HUES48 (cell line): ENCODE results near the gene KIAA0930.
"Not testable (repeated sequence)": the region's sequence is repeated elsewhere in the genome, so short reads cannot be mapped to it uniquely, and the experiment has no call there.

Experiments used
- H3K27ac ChIP-seq: one replicate; pipeline ENCODE4 v1.7.0; 2013; ENCODE audit warnings: low read depth, low read length, inconsistent platforms
- H3K27me3 ChIP-seq: 2 replicates; pipeline ENCODE4 v1.6.1; 2013; ENCODE audit warnings: mild to moderate bottlenecking, low read length; ENCODE audit not compliant: control insufficient read depth, insufficient read depth
- H3K36me3 ChIP-seq: 2 replicates; pipeline ENCODE4 v1.6.1; 2013; ENCODE audit warnings: low read length; ENCODE audit not compliant: control insufficient read depth, insufficient read depth
- H3K4me1 ChIP-seq: 2 replicates; pipeline ENCODE4 v1.6.1; 2013; ENCODE audit warnings: mild to moderate bottlenecking, low read length; ENCODE audit not compliant: control insufficient read depth, insufficient read depth
- H3K4me3 ChIP-seq: 2 replicates; pipeline ENCODE4 v1.5.1; 2013; ENCODE audit warnings: mild to moderate bottlenecking, low read depth, low read length
- H3K9ac ChIP-seq: 2 replicates; pipeline ENCODE4 v1.6.1; 2013; ENCODE audit warnings: mild to moderate bottlenecking, low read depth, low read length, moderate library complexity
- H3K9me3 ChIP-seq: 2 replicates; pipeline ENCODE4 v1.6.1; 2013; ENCODE audit warnings: low read length; ENCODE audit not compliant: control insufficient read depth, insufficient read depth

The KIAA0930 gene

DNA sequence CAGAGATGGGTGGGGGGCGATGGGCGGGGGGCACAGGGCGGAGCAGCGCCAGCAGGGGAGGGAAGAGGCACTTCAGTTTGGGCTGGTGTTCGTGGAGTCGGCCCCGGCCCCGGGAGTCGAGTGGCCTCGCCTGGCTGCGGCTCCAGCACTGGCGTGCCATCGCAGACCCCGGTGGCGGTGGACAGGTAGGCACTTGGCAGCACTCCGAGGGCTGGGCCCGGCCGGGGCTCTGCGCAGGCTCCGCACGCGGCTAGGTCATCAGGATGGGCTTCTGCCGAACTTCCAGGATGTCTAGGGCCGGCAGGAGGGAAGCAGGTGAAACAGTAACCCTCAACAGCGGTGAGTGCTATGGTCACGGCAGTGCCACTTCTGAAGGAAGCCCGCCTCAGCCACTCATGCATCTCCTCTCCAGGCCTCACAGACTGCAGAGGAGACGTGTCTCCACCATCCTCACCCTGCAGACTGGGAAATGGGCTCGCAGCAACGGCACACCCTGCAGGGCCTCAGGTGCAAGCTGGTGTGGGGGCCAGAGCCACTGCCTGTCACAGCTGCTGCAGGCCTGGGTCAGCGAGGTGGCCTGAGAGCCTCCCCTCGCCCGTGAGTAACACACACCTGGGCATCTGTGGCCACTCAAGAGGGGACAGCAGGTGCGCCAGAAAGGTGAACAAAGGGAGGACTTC, 43.6 kb downstream of the KIAA0930 start:
- H3K4me3 ChIP-seq: no peak overlapping the region
- H3K27ac ChIP-seq: no peak overlapping the region
- H3K4me1 ChIP-seq: peaks cover 22% of the 10 kb centered on the region
- H3K9me3 ChIP-seq: no peaks in the 10 kb centered on the region
- H3K9ac ChIP-seq: no peak overlapping the region
- H3K36me3 ChIP-seq: peaks cover 19% of the 10 kb centered on the region
- H3K27me3 ChIP-seq: no peaks in the 10 kb centered on the region

DNA sequence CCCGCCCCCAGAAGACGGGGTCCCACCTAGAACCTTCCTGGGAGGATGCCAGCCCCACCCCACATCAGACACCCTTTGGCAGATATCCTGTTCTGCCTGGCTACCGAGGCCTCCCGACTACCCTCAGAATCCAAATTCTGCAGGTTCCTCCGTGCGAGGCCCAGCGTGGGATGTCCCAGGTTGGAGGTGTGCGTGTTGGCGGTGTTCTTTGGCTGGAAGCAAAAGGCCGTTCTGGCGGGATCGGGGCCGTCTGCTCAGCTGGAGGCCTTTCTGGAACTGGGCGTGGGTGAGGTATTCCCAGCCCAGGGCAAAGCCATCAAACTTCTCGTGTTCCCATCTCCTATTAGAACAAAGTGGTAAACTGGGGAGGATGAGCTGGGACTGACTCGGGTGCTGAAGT, 44.4 kb downstream of the KIAA0930 start:
- no peaks in the 10 kb centered on the region for H3K27me3 ChIP-seq

DNA sequence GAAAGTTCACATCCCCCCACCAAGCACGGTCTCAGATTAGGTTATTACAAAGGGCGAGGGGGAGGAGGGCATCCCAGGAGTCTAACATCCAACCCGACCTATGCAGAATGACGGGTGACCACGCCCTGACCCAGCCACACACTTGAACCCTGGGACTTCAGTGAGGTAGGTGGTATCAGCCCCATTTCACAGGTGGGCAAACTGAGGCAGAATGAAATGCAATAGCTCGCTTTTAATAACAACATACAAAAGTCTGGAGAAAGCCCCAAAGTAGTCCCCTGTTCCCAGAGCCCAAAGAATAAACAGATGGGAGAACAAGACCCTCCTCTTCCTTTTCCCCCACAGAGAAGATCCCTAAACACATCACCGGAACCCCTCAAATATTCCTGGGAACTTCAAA, 45.1 kb downstream of the KIAA0930 start:
- no peak overlapping the region for H3K4me3 ChIP-seq
- H3K36me3 ChIP-seq: peaks cover 18% of the 10 kb centered on the region
- H3K27me3 ChIP-seq: no peaks in the 10 kb centered on the region
- H3K27ac ChIP-seq: no peak overlapping the region
- H3K4me1 ChIP-seq: peaks cover 20% of the 10 kb centered on the region
- H3K9me3 ChIP-seq: no peaks in the 10 kb centered on the region
- H3K9ac ChIP-seq: no peak overlapping the region

More for the DNA sequence above, 44.4 kb downstream of the KIAA0930 start:
- H3K27ac ChIP-seq: no peak overlapping the region
- no peak overlapping the region for H3K9ac ChIP-seq
- H3K9me3 ChIP-seq: no peaks in the 10 kb centered on the region
- peaks cover 19% of the 10 kb centered on the region for H3K36me3 ChIP-seq
- H3K4me3 ChIP-seq: no peak overlapping the region
- peaks cover 22% of the 10 kb centered on the region for H3K4me1 ChIP-seq

DNA sequence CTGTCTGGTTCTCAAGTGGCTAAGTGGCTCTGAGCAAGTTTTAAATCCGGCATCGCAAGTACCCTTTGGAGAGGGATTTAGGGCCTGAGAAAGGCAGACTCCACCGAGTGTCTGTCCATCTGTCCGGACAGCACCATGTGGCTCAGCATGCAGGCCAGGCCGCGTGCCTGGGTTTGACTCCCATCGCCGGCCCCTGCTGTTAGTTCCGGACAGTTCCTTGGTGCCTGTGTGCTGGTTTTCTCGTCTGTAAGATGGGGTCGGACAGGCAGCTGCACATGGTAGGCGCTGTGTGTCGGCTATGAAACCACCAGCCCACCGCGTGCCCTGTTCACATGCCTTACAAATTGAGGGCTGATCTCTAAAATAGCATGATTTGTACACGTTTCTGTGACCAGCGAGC, 46.0 kb downstream of the KIAA0930 start:
- H3K27ac ChIP-seq: no peak overlapping the region
- H3K36me3 ChIP-seq: peaks cover 13% of the 10 kb centered on the region; the same call in 1 of the 2 replicates
- H3K27me3 ChIP-seq: no peaks in the 10 kb centered on the region
- H3K9me3 ChIP-seq: no peaks in the 10 kb centered on the region
- H3K4me1 ChIP-seq: peaks cover 17% of the 10 kb centered on the region
- H3K9ac ChIP-seq: no peak overlapping the region
- H3K4me3 ChIP-seq: no peak overlapping the region

DNA sequence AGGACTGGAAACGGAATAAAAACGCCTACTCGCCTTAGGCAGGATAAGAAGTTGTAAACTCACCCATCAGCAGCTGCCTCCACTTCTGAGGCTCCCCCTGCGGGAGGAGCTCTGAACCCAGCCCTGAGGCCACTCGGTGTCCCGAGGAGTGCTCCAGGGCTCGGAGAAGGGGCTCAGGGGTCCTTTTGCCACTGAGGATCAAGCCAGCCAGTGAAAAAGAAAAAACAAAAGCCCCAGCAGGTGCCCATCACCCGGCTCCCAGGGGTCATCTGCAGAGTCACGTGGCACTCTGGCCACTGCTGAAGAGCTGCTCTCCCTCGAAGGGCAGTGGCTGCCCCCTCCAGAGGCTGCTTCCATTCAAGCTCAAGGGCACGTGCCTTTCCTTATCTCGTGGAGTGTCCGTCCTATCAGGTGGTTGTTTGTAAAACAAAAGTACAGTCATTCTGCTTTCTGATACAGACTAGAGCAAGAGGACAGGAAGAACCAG, 48.0 kb downstream of the KIAA0930 start:
- no peak overlapping the region for H3K9ac ChIP-seq
- H3K27ac ChIP-seq: peak overlapping the region; percentile 29
- no peaks in the 10 kb centered on the region for H3K9me3 ChIP-seq
- H3K36me3 ChIP-seq: peaks cover 10% of the 10 kb centered on the region; the same call in 1 of the 2 replicates
- no peaks in the 10 kb centered on the region for H3K27me3 ChIP-seq
- peaks cover 17% of the 10 kb centered on the region for H3K4me1 ChIP-seq
- no peak overlapping the region for H3K4me3 ChIP-seq

DNA sequence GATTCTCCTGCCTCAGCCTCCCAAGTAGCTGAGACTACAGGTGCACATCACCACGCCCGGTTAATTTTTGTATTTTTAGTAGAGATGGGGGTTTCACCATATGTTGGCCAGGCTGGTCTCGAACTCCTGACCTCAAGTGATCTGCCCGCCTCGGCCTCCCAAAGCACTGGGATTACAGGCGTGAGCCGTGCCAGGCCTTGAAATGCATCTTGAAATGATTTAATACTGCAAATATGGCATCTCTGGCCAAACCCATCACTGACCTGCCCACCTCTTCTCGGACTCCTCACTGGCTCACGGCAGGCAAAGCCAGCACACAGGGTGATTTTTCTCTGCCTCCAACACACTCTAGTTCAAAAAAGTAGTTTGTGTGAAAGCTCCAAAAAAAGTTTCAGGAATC, 48.9 kb downstream of the KIAA0930 start:
- H3K4me3 ChIP-seq, H3K9ac ChIP-seq, H3K9me3 ChIP-seq, H3K27me3 ChIP-seq, H3K27ac ChIP-seq: not testable (repeated sequence)
- Histone ChIP-seq H3K4me1 (peaks cover 17% of the 10 kb centered on the region), H3K36me3 (peaks cover 11% of the 10 kb centered on the region; the same call in 1 of the 2 replicates)

DNA sequence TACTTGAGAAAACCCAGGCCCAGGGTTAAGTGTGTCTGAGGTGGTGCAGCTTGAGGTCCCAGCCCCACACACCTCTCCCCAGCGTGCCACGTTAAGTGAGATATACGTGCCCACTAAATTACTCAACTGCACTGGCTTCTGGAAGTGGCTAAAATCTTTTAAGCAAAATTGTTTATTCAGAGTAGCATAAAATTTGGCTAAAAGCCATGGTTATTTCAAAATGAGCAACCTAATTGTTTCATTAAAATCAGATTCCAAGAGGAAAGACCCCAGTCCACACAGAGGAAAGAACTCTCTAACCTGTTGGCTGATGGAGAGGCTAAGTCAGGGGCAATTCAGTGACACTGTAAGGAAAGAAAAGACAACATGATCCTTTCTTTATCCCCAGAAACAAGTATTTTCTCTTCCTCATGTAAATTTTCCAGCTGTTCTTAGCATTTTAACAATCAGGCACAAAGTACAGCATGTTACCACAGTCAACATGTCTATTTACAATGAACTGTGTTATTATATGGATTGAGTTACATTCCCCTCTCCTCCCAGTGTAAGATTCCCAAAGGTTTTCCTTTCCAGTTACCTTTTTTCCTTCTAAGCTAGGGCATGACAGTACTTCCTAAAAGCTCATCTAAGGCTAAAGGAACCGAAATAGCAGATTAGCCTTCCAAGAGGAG, 50.4 kb downstream of the KIAA0930 start:
- no peak overlapping the region for H3K4me3 ChIP-seq
- H3K36me3 ChIP-seq: peaks cover 20% of the 10 kb centered on the region
- H3K27ac ChIP-seq: no peak overlapping the region
- peaks cover 17% of the 10 kb centered on the region for H3K4me1 ChIP-seq
- no peaks in the 10 kb centered on the region for H3K27me3 ChIP-seq
- no peak overlapping the region for H3K9ac ChIP-seq
- no peaks in the 10 kb centered on the region for H3K9me3 ChIP-seq

DNA sequence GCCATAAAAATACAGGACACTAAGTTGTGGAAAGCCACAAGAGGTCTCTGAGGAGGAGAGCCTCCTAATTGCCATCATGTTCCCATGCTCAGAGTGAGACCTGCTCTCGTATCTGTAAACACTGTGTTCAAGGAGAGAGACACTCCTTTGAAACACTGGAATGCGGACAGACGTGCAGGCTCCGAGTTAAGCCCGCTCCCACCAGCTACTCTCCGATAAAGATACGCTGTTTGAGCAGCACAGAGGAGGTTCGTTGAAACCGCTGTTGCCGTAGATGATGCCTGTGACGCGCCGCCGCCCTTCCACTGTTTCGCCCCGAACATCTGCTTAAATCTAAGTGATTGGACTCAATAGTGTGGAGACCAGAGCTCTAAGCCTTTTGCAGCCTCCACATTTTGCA, 51.9 kb downstream of the KIAA0930 start:
- H3K9ac ChIP-seq: no peak overlapping the region
- peaks cover 17% of the 10 kb centered on the region for H3K4me1 ChIP-seq
- no peak overlapping the region for H3K4me3 ChIP-seq
- peaks cover 36% of the 10 kb centered on the region for H3K36me3 ChIP-seq
- H3K27ac ChIP-seq: no peak overlapping the region
- no peaks in the 10 kb centered on the region for H3K9me3 ChIP-seq
- H3K27me3 ChIP-seq: no peaks in the 10 kb centered on the region

DNA sequence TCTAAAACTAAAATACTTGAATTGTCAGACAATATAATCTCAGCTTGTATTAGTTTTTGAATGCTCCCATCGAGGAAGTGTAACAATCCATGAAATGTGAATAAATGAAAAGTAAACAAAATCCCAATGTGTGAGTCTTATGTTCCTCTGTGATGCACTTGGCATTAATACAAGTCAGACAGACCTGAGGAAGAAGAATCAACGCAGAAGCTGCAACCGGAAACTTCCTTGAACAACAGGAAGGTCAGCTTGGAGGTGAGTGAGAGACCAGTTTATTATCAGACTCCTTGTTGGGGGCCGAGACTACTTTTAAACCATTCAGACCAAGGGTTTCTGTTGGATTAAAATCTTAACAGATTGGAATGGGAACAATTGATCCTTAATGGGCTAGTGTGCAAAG, 52.8 kb downstream of the KIAA0930 start:
- peaks cover 44% of the 10 kb centered on the region for H3K36me3 ChIP-seq
- no peaks in the 10 kb centered on the region for H3K9me3 ChIP-seq
- no peak overlapping the region for H3K4me3 ChIP-seq
- peaks cover 11% of the 10 kb centered on the region for H3K4me1 ChIP-seq
- H3K27ac ChIP-seq: no peak overlapping the region
- no peaks in the 10 kb centered on the region for H3K27me3 ChIP-seq
- H3K9ac ChIP-seq: no peak overlapping the region

DNA sequence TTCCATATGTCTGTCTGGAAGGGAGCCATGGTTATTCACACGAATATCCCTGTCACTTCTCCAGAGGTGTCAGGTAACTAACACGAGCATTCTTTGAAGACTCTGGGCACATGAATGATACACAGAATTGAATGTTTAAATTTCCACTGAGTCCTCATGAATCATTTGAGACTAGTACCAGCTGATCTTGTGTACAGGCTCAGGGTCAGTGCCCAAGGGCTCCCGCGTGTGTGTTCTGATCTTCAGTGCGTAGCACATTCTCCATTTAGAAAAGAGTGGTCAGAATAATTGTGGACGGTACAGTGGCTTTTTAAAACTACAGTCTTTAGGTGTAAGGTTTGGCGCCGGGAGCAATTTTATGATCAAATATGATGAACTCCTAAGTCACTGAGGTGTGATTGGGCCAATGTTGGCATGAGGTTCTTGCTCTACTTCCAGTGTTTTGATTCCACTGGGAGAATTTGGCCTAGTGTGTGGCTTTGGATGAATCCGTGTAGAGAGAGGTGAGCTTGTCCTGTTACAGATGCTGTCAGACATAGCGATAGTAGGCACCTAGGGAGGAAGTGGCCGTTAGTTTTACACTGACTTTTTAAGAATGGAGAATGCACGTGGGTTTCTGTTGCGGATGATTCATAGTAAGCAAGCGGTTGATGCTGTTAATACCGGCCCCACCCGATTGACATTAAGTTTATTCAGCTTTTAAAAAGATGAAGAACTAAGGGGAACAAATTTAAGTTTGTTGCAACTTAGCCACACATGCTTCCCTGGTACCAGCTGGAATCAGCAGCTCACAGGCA, 54.8 kb downstream of the KIAA0930 start:
- Histone ChIP-seq H3K9me3 (no peaks in the 10 kb centered on the region), H3K4me1 (0 out of 2 replicates have a peak, but pooled peaks cover 5% of the 10 kb centered on the region), H3K9ac (no peak overlapping the region), H3K4me3 (no peak overlapping the region), H3K27ac (no peak overlapping the region), H3K36me3 (peaks cover 57% of the 10 kb centered on the region), H3K27me3 (no peaks in the 10 kb centered on the region)

DNA sequence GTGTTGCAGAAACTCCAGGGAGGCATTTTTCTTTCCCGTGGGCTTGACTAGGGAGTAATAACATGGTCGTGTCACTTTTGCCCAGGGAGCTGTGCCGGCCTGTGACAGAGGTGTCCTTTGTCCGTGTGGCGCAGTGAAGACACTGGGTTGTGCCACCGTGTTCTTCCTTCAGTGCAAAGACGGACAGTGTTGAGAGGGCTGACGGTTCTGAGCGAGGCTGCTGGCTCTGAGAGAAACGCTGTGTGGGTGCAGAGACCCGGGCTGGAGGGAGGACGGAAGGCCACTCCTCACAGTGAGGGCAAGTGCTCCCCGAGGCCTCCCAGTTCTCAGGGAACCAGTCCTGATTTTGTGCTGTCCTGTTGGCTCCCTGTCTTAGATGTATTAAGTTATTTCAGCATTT, 56.7 kb downstream of the KIAA0930 start:
- no peaks in the 10 kb centered on the region for H3K27me3 ChIP-seq
- H3K36me3 ChIP-seq: peaks cover 75% of the 10 kb centered on the region
- no peaks in the 10 kb centered on the region for H3K9me3 ChIP-seq

More for the DNA sequence above, 56.7 kb downstream of the KIAA0930 start:
- no peak overlapping the region for H3K9ac ChIP-seq
- no peak overlapping the region for H3K27ac ChIP-seq
- H3K4me1 ChIP-seq: 0 out of 2 replicates have a peak, but pooled peaks cover 5% of the 10 kb centered on the region
- H3K4me3 ChIP-seq: no peak overlapping the region
